HepG2 (cell line): ENCODE results near the gene C1QTNF1. TPM values are rescaled to one million over a fixed set of nuclear protein-coding genes. Genes with fewer than 3 reads are reported as not detected.

Source experiments
- ATF1 ChIP-seq: IDR thresholded peaks from 2 replicates; pipeline ENCODE4 v1.6.1; 2016; ENCODE audit warnings: mild to moderate bottlenecking, control low read depth
- CEBPG ChIP-seq: IDR thresholded peaks from 2 replicates; pipeline ENCODE4 v1.6.1; 2016
- CREB1 ChIP-seq, 2 experiments: fragments of 450-650 bp in 1 of 2; IDR thresholded peaks; 2 replicates each; pipeline ENCODE4 v1.6.1; 2016 to 2017; ENCODE audit warnings: control low read depth in 1 of 2, mild to moderate bottlenecking in 1 of 2, missing compliant biosample characterization in 1 of 2, missing genetic modification characterization in 1 of 2
- ERF ChIP-seq: IDR thresholded peaks from 2 replicates; pipeline ENCODE4 v1.6.1; 2018; ENCODE audit warnings: missing biosample characterization, missing genetic modification reagents
- KAT8 ChIP-seq: IDR thresholded peaks from 2 replicates; pipeline ENCODE4 v1.6.1; 2016; ENCODE audit warnings: missing genetic modification reagents, missing compliant biosample characterization
- KDM5A ChIP-seq: fragments of 200-600 bp; sonication (generic); IDR thresholded peaks from 2 replicates; pipeline ENCODE4 v1.7.0; 2018; ENCODE audit warnings: antibody characterized with exemption, mild to moderate bottlenecking, low read length, borderline replicate concordance
- KDM5B ChIP-seq: sonication (generic); formaldehyde crosslinking; IDR thresholded peaks from 2 replicates; pipeline ENCODE4 v1.4.0; 2020; ENCODE audit warnings: missing genetic modification reagents, mild to moderate bottlenecking, borderline replicate concordance
- KLF16 ChIP-seq, 2 experiments: sonication (generic) in 1 of 2; formaldehyde crosslinking in 1 of 2; IDR thresholded peaks; 2 replicates each; pipeline versions ENCODE4 v1.6.1 to v1.8.0; 2016 to 2023; ENCODE audit warnings: missing genetic modification reagents in 2 of 2, missing compliant biosample characterization in 1 of 2
- MAX ChIP-seq: IDR thresholded peaks from 2 replicates; pipeline ENCODE4 v1.6.1; 2012; ENCODE audit warnings: inconsistent platforms
- PATZ1 ChIP-seq: sonication (generic); formaldehyde crosslinking; IDR thresholded peaks from 2 replicates; pipeline ENCODE4 v1.4.0; 2020; ENCODE audit warnings: missing genetic modification reagents
- PAWR ChIP-seq: sonication (generic); formaldehyde crosslinking; IDR thresholded peaks from 2 replicates; pipeline ENCODE4 v1.4.0; 2020; ENCODE audit warnings: missing genetic modification reagents, mild to moderate bottlenecking, borderline replicate concordance
- PHF21A ChIP-seq: sonication (generic); formaldehyde crosslinking; IDR thresholded peaks from 2 replicates; pipeline ENCODE4 v1.5.0; 2020; ENCODE audit warnings: mild to moderate bottlenecking, missing genetic modification reagents
- RXRB ChIP-seq: IDR thresholded peaks from 2 replicates; pipeline ENCODE4 v1.6.1; 2016; ENCODE audit warnings: borderline replicate concordance, missing genetic modification reagents, missing compliant biosample characterization
- SALL2 ChIP-seq: sonication (generic); formaldehyde crosslinking; IDR thresholded peaks from 2 replicates; pipeline ENCODE4 v1.8.1; 2023; ENCODE audit warnings: mild to moderate bottlenecking, missing genetic modification reagents, inconsistent platforms
- ZHX1 ChIP-seq: sonication (generic); formaldehyde crosslinking; IDR thresholded peaks from 2 replicates; pipeline ENCODE4 v1.8.1; 2022; ENCODE audit warnings: low read depth, mild to moderate bottlenecking, missing genetic modification reagents
- ZIK1 ChIP-seq: sonication (generic); formaldehyde crosslinking; IDR thresholded peaks from 2 replicates; pipeline ENCODE4 v1.5.0; 2020; ENCODE audit warnings: mild to moderate bottlenecking, low read depth, missing genetic modification reagents, borderline replicate concordance
- ZNF235 ChIP-seq: sonication (generic); formaldehyde crosslinking; IDR thresholded peaks from 2 replicates; pipeline ENCODE4 v1.8.1; 2023; ENCODE audit warnings: mild to moderate bottlenecking, missing genetic modification reagents, borderline replicate concordance
- ZNF280D ChIP-seq: sonication (generic); formaldehyde crosslinking; IDR thresholded peaks from 2 replicates; pipeline ENCODE4 v1.5.1; 2020; ENCODE audit warnings: mild to moderate bottlenecking, missing genetic modification reagents
- ZNF335 ChIP-seq: sonication (generic); formaldehyde crosslinking; IDR thresholded peaks from 2 replicates; pipeline ENCODE4 v1.4.0; 2020; ENCODE audit warnings: missing genetic modification reagents
- ZNF580 ChIP-seq: IDR thresholded peaks from 2 replicates; pipeline ENCODE4 v1.6.1; 2016; ENCODE audit warnings: low read depth, borderline replicate concordance
- ZNF792 ChIP-seq: IDR thresholded peaks from 2 replicates; pipeline ENCODE4 v1.6.1; 2016
- ZSCAN29 ChIP-seq: sonication (generic); formaldehyde crosslinking; conservative IDR thresholded peaks from 2 replicates; pipeline ENCODE4 v1.4.0; 2020; ENCODE audit warnings: mild to moderate bottlenecking, missing genetic modification reagents
- polyA plus RNA-seq, 8 experiments: library from polyadenylated mRNA; depleted of rRNA in 3 of 8; stranded (reverse) in 7 of 8; unstranded in 1 of 8; fragments of >200 nt; fragmentation: Illumina TruSeq in 4 of 8; extraction: Trizol in 4 of 8; gene quantifications; 2 replicates each; pipeline versions ENCODE4 v1.2.1 to v1.2.3, GENCODE V29; 2011 to 2016; ENCODE audit warnings: low read depth in 4 of 8, missing spikeins in 1 of 8, mixed read lengths in 1 of 8; ENCODE audit not compliant: insufficient read depth in 1 of 8
- total RNA-seq, 5 experiments: library from RNA; depleted of rRNA; stranded (reverse); fragments of >200 nt; fragmentation: Illumina TruSeq; extraction: Trizol; gene quantifications; 2 replicates each; pipeline ENCODE4 v1.2.3, GENCODE V29; 2016; ENCODE audit warnings: low read depth in 1 of 5

Gene C1QTNF1
- total and polyA plus RNA-seq, 2 of the 13 experiments (the other 11 are each of a cell fraction or from before 2014, with no cell fraction given), result 0.18 to 0.86 TPM

- TF ChIP-seq RXRB (CRISPR knock-in tag) (0 out of 2 replicates have a peak, but pooled peaks have one; percentile 4), ZIK1 (no peak), KDM5B (CRISPR knock-in tag) (no peak), PAWR (CRISPR knock-in tag) (no peak), KDM5A (no peak), PHF21A (CRISPR knock-in tag) (no peak), ATF1 (CRISPR knock-in tag) (no peak), CREB1 (IDR thresholded peaks at IDR 0.05) (no peak), CREB1 (CRISPR knock-in tag; IDR thresholded peaks at IDR 0.05) (no peak), ZNF580 (CRISPR knock-in tag) (peak; percentile 16; the same call in 1 of the 2 replicates), ZSCAN29 (no peak), MAX (peak; percentile 32; the same call in 1 of the 2 replicates), CEBPG (CRISPR knock-in tag) (peak; percentile 45; the same call in 1 of the 2 replicates), ZNF235 (CRISPR knock-in tag) (no peak), SALL2 (CRISPR knock-in tag) (no peak), PATZ1 (CRISPR knock-in tag) (0 out of 2 replicates have a peak, but pooled peaks have one; percentile 22), ERF (CRISPR knock-in tag) (0 out of 2 replicates have a peak, but pooled peaks have one; percentile 14), ZNF335 (CRISPR knock-in tag) (peak; percentile 53; the same call in 1 of the 2 replicates), ZHX1 (no peak), KAT8 (CRISPR knock-in tag) (peak; percentile 54; the same call in 1 of the 2 replicates), ZNF792 (CRISPR knock-in tag) (0 out of 2 replicates have a peak, but pooled peaks have one; percentile 18), KLF16 (CRISPR knock-in tag; IDR thresholded peaks at IDR 0.05) (no peak), ZNF280D (no peak)
Observed at GRCh38 chr17:78986048-78986648, 37.8 kb upstream of the C1QTNF1 start (continued).
